HepG2 (cell line): ENCODE data around the gene RPUSD4. TPM values are rescaled to one million over a fixed set of nuclear protein-coding genes. Genes with fewer than 3 reads are reported as not detected.

Experiments
- FOXA3 ChIP-seq: IDR thresholded peaks from 2 replicates; pipeline ENCODE4 v1.6.1; 2016; ENCODE audit warnings: missing genetic modification reagents, missing compliant biosample characterization
- FOXC1 ChIP-seq: sonication (generic); formaldehyde crosslinking; IDR thresholded peaks from 2 replicates; pipeline ENCODE4 v1.8.0; 2022; ENCODE audit warnings: mild to moderate bottlenecking, missing genetic modification reagents, borderline replicate concordance
- KMT2B ChIP-seq: IDR thresholded peaks from 2 replicates; pipeline ENCODE4 v1.6.1; 2016; ENCODE audit warnings: missing genetic modification reagents, missing compliant biosample characterization
- SP140L ChIP-seq: sonication (generic); formaldehyde crosslinking; IDR thresholded peaks from 2 replicates; pipeline ENCODE4 v1.4.0; 2020; ENCODE audit warnings: missing genetic modification reagents, borderline replicate concordance
- TBL1XR1 ChIP-seq: fragments of 150-350 bp; IDR thresholded peaks from 2 replicates; pipeline ENCODE4 v1.6.1; 2014; ENCODE audit warnings: borderline replicate concordance, low read length; ENCODE audit not compliant: partially characterized antibody
- ZNF260 ChIP-seq: sonication (generic); formaldehyde crosslinking; IDR thresholded peaks from 2 replicates; pipeline ENCODE4 v1.4.0; 2020; ENCODE audit warnings: missing genetic modification reagents, low read depth, mild to moderate bottlenecking, borderline replicate concordance
- ZNF263 ChIP-seq: sonication (generic); formaldehyde crosslinking; IDR thresholded peaks from 2 replicates; pipeline ENCODE4 v1.4.0; 2020; ENCODE audit warnings: missing genetic modification reagents
- ZNF468 ChIP-seq: sonication (generic); formaldehyde crosslinking; IDR thresholded peaks from 2 replicates; pipeline ENCODE4 v1.8.0; 2022; ENCODE audit warnings: mild to moderate bottlenecking, moderate library complexity, missing genetic modification reagents
- ZNF530 ChIP-seq: sonication (generic); formaldehyde crosslinking; IDR thresholded peaks from 2 replicates; pipeline ENCODE4 v1.5.0; 2020; ENCODE audit warnings: low read depth, mild to moderate bottlenecking, missing genetic modification reagents
- ZNF558 ChIP-seq: sonication (generic); formaldehyde crosslinking; IDR thresholded peaks from 2 replicates; pipeline ENCODE4 v1.9.0; 2022; ENCODE audit warnings: mild to moderate bottlenecking, missing genetic modification reagents, borderline replicate concordance
- ZNF672 ChIP-seq: sonication (generic); formaldehyde crosslinking; IDR thresholded peaks from 2 replicates; pipeline ENCODE4 v1.8.1; 2022; ENCODE audit warnings: missing genetic modification reagents
- ZNF709 ChIP-seq: sonication (generic); formaldehyde crosslinking; IDR thresholded peaks from 2 replicates; pipeline ENCODE4 v1.5.0; 2020; ENCODE audit warnings: mild to moderate bottlenecking, missing genetic modification reagents
- polyA plus RNA-seq, 8 experiments: library from polyadenylated mRNA; depleted of rRNA in 3 of 8; stranded (reverse) in 7 of 8; unstranded in 1 of 8; fragments of >200 nt; fragmentation: Illumina TruSeq in 4 of 8; extraction: Trizol in 4 of 8; gene quantifications; 2 replicates each; pipeline versions ENCODE4 v1.2.1 to v1.2.3, GENCODE V29; 2011 to 2016; ENCODE audit warnings: low read depth in 4 of 8, missing spikeins in 1 of 8, mixed read lengths in 1 of 8; ENCODE audit not compliant: insufficient read depth in 1 of 8
- total RNA-seq, 5 experiments: library from RNA; depleted of rRNA; stranded (reverse); fragments of >200 nt; fragmentation: Illumina TruSeq; extraction: Trizol; gene quantifications; 2 replicates each; pipeline ENCODE4 v1.2.3, GENCODE V29; 2016; ENCODE audit warnings: low read depth in 1 of 5
- TF ChIP-seq, protein P1 (sequence below): IDR thresholded peaks from 2 replicates; pipeline ENCODE4 v1.6.1; 2016; ENCODE audit warnings: mild to moderate bottlenecking
- TF ChIP-seq, protein P2 (sequence below): sonication (generic); formaldehyde crosslinking; IDR thresholded peaks from 2 replicates; pipeline ENCODE4 v1.4.0; 2020; ENCODE audit warnings: low read depth, mild to moderate bottlenecking, missing genetic modification reagents
- TF ChIP-seq, protein P3 (sequence below): sonication (generic); formaldehyde crosslinking; IDR thresholded peaks from 2 replicates; pipeline ENCODE4 v1.5.1; 2020; ENCODE audit warnings: mild to moderate bottlenecking, missing genetic modification reagents, moderate library complexity
- TF ChIP-seq, protein P4 (sequence below): sonication (generic); formaldehyde crosslinking; IDR thresholded peaks from 2 replicates; pipeline ENCODE4 v1.4.0; 2020; ENCODE audit warnings: mild to moderate bottlenecking, missing genetic modification reagents, borderline replicate concordance

Gene RPUSD4
- total and polyA plus RNA-seq, 2 of the 13 experiments (the other 11 are each of a cell fraction or from before 2014, with no cell fraction given), result 45.0 to 52.9 TPM

DNA sequence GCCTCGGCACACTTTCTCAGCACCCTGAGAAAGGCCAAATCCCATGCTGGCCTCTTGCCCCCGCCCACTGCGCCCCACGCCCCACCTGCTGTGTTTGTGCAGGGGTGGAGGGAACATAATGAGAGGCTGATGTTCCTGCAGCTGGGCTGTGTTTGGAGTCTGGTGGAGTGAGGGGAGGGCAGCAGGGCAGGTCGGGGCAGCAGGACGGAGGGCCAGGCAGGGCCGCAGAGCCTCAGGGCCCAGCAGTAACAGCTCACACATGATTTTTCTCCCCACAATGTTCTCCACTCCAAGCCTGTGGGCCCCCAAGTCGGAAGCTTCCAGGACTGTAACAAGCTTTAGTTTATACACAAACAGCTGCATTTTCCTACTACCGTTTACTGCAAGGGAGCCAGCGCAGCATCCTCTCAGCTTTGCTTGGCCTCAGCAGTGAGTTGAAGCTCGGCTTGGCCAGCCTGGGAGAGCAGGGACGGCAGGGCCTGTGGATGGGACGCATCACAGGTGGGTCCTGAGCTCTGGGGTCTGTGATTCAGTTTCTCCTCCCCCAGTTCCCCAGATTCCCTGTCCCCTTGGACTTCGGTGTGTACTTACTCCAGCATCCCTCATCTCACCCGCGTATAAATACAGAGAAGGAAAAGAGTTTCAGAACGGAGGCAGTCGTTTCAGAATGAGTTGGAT is 51.0 kb downstream of the RPUSD4 start (continued):
- TF ChIP-seq, protein P1, sequence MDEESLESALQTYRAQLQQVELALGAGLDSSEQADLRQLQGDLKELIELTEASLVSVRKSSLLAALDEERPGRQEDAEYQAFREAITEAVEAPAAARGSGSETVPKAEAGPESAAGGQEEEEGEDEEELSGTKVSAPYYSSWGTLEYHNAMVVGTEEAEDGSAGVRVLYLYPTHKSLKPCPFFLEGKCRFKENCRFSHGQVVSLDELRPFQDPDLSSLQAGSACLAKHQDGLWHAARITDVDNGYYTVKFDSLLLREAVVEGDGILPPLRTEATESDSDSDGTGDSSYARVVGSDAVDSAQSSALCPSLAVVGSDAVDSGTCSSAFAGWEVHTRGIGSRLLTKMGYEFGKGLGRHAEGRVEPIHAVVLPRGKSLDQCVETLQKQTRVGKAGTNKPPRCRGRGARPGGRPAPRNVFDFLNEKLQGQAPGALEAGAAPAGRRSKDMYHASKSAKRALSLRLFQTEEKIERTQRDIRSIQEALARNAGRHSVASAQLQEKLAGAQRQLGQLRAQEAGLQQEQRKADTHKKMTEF (CRISPR knock-in tag), result no peak
- TF ChIP-seq, protein P2, sequence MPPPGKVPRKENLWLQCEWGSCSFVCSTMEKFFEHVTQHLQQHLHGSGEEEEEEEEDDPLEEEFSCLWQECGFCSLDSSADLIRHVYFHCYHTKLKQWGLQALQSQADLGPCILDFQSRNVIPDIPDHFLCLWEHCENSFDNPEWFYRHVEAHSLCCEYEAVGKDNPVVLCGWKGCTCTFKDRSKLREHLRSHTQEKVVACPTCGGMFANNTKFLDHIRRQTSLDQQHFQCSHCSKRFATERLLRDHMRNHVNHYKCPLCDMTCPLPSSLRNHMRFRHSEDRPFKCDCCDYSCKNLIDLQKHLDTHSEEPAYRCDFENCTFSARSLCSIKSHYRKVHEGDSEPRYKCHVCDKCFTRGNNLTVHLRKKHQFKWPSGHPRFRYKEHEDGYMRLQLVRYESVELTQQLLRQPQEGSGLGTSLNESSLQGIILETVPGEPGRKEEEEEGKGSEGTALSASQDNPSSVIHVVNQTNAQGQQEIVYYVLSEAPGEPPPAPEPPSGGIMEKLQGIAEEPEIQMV, result no peak
- no peak for TF ChIP-seq ZNF468 (CRISPR knock-in tag)
- TF ChIP-seq ZNF709 (CRISPR knock-in tag), result no peak
- TF ChIP-seq FOXC1, result 0 out of 2 replicates have a peak, but pooled peaks have one; percentile 20
- TF ChIP-seq ZNF672 (CRISPR knock-in tag), result no peak
- TF ChIP-seq, protein P3, sequence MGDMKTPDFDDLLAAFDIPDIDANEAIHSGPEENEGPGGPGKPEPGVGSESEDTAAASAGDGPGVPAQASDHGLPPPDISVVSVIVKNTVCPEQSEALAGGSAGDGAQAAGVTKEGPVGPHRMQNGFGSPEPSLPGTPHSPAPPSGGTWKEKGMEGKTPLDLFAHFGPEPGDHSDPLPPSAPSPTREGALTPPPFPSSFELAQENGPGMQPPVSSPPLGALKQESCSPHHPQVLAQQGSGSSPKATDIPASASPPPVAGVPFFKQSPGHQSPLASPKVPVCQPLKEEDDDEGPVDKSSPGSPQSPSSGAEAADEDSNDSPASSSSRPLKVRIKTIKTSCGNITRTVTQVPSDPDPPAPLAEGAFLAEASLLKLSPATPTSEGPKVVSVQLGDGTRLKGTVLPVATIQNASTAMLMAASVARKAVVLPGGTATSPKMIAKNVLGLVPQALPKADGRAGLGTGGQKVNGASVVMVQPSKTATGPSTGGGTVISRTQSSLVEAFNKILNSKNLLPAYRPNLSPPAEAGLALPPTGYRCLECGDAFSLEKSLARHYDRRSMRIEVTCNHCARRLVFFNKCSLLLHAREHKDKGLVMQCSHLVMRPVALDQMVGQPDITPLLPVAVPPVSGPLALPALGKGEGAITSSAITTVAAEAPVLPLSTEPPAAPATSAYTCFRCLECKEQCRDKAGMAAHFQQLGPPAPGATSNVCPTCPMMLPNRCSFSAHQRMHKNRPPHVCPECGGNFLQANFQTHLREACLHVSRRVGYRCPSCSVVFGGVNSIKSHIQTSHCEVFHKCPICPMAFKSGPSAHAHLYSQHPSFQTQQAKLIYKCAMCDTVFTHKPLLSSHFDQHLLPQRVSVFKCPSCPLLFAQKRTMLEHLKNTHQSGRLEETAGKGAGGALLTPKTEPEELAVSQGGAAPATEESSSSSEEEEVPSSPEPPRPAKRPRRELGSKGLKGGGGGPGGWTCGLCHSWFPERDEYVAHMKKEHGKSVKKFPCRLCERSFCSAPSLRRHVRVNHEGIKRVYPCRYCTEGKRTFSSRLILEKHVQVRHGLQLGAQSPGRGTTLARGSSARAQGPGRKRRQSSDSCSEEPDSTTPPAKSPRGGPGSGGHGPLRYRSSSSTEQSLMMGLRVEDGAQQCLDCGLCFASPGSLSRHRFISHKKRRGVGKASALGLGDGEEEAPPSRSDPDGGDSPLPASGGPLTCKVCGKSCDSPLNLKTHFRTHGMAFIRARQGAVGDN (CRISPR knock-in tag), result peak; percentile 69
- TF ChIP-seq FOXA3 (CRISPR knock-in tag), result 0 out of 2 replicates have a peak, but pooled peaks have one; percentile 7
- no peak for TF ChIP-seq SP140L (CRISPR knock-in tag)
- TF ChIP-seq ZNF260 (CRISPR knock-in tag), result no peak
- no peak for TF ChIP-seq KMT2B (CRISPR knock-in tag)
- TF ChIP-seq, protein P4, sequence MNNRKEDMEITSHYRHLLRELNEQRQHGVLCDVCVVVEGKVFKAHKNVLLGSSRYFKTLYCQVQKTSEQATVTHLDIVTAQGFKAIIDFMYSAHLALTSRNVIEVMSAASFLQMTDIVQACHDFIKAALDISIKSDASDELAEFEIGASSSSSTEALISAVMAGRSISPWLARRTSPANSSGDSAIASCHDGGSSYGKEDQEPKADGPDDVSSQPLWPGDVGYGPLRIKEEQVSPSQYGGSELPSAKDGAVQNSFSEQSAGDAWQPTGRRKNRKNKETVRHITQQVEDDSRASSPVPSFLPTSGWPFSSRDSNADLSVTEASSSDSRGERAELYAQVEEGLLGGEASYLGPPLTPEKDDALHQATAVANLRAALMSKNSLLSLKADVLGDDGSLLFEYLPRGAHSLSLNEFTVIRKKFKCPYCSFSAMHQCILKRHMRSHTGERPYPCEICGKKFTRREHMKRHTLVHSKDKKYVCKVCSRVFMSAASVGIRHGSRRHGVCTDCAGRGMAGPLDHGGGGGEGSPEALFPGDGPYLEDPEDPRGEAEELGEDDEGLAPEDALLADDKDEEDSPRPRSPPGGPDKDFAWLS (CRISPR knock-in tag), result no peak
- TF ChIP-seq ZNF558, result no peak
- TF ChIP-seq ZNF263 (CRISPR knock-in tag), result no peak
- TF ChIP-seq ZNF530, result no peak
- TF ChIP-seq TBL1XR1, result no peak
